Cardiac fibroblast (primary cell): ENCODE results near the gene RPS16.

Experiments
- DNase-seq, 2 donors: peaks; one replicate each; pipeline versions ENCODE4 v3.0.0 to v3.0.0-alpha.2; 2010; ENCODE audit warnings: low read depth in 2 of 2
- H3K4me3 ChIP-seq, 2 donors: replicated peaks in 1 of 2; 1 replicate in 1 of 2; 2 replicates in 1 of 2; pipeline ENCODE4 v1.5.1; 2011; ENCODE audit warnings: low read depth in 2 of 2, low read length in 2 of 2, mild to moderate bottlenecking in 2 of 2, moderate library complexity in 1 of 2
- CTCF ChIP-seq: IDR thresholded peaks from one replicate; pipeline ENCODE4 v1.5.1; 2011; ENCODE audit warnings: low read depth, mild to moderate bottlenecking, low read length, inconsistent platforms

The RPS16 gene

GRCh38 chr19:39475748-39476147 is 40.0 kb upstream of the RPS16 start:
- no peak for DNase-seq
- H3K4me3 ChIP-seq: no peak overlapping the region
- TF ChIP-seq CTCF: no peak

GRCh38 chr19:39474139-39474620 is 38.4 kb upstream of the RPS16 start:
- peak; percentile 87 for TF ChIP-seq CTCF
- no peak overlapping the region for H3K4me3 ChIP-seq
- DNase-seq: peak; percentile 31 to 47

- DNase-seq: no peak
- H3K4me3 ChIP-seq: no peak overlapping the region
- no peak for TF ChIP-seq CTCF
These were observed 37.8 kb upstream of the RPS16 start for GRCh38 chr19:39473443-39473960.

GRCh38 chr19:39472746-39473442 is 37.1 kb upstream of the RPS16 start:
- no peak for DNase-seq
- no peak overlapping the region for H3K4me3 ChIP-seq
- TF ChIP-seq CTCF: no peak

- DNase-seq: no peak
- no peak for TF ChIP-seq CTCF
- H3K4me3 ChIP-seq: no peak overlapping the region
These were observed 36.2 kb upstream of the RPS16 start for GRCh38 chr19:39471756-39472536.

GRCh38 chr19:39470724-39471339 is 35.1 kb upstream of the RPS16 start:
- H3K4me3 ChIP-seq: no peak overlapping the region
- no peak for TF ChIP-seq CTCF
- peak in 1 of 2 donors; percentile 11 for DNase-seq
